ENCODE measurements around the gene NDUFB3. TPM values are rescaled to one million over a fixed set of nuclear protein-coding genes. Genes with fewer than 3 reads are reported as not detected.
"Not testable (repeated sequence)": the region's sequence is repeated elsewhere in the genome, so short reads cannot be mapped to it uniquely, and the experiment has no call there.

Gene NDUFB3
- total RNA-seq, 2 donors from 2014 or later: 28.1 to 32.1 TPM

- Histone ChIP-seq H3K4me3 (peak overlapping the region; percentile 97), H3K27ac (peak overlapping the region; percentile 99 to 100), H3K4me1 (ENCODE audit: control insufficient read depth in 1 of 2, low read depth in 2 of 2) (peaks cover 22 to 42% of the 10 kb centered on the region in 2 donors), H3K9me3 (no peaks in the 10 kb centered on the region), H3K27me3 (replicated peaks; ENCODE audit: insufficient read depth) (no peaks in the 10 kb centered on the region), H3K36me3 (no peaks in the 10 kb centered on the region)
- DNase-seq (ENCODE audit: low spot score) (no peak), ATAC-seq (ENCODE audit: insufficient number of reproducible peaks, low FRiP score, low read depth) (peak; percentile 37)
- TF ChIP-seq, protein P1, sequence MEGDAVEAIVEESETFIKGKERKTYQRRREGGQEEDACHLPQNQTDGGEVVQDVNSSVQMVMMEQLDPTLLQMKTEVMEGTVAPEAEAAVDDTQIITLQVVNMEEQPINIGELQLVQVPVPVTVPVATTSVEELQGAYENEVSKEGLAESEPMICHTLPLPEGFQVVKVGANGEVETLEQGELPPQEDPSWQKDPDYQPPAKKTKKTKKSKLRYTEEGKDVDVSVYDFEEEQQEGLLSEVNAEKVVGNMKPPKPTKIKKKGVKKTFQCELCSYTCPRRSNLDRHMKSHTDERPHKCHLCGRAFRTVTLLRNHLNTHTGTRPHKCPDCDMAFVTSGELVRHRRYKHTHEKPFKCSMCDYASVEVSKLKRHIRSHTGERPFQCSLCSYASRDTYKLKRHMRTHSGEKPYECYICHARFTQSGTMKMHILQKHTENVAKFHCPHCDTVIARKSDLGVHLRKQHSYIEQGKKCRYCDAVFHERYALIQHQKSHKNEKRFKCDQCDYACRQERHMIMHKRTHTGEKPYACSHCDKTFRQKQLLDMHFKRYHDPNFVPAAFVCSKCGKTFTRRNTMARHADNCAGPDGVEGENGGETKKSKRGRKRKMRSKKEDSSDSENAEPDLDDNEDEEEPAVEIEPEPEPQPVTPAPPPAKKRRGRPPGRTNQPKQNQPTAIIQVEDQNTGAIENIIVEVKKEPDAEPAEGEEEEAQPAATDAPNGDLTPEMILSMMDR (IDR thresholded peaks at IDR 0.05): peak; percentile 45
These were observed 45.3 kb downstream of the NDUFB3 start for GRCh38 chr2:201116959-201117734.

DNA sequence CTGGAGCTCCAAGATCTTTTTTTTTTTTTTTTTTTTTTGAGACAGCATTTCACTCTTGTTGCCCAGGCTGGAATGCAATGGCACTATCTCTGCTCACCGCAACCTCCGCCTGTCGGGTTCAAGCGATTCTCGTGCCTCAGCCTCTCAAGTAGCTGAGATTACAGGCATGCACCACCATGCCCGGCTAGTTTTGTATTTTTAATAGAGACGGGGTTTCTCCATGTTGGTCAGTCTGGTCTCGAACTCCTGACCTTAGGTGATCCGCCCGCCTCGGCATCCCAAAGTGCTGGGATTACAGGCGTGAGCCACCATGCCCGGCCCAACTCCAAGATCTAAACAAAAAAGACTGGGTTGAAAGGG, 45.9 kb downstream of the NDUFB3 start:
- not testable (repeated sequence) for ATAC-seq (ENCODE audit: insufficient number of reproducible peaks, low FRiP score, low read depth); DNase-seq (ENCODE audit: low spot score); H3K9me3 ChIP-seq; H3K27me3 ChIP-seq (replicated peaks; ENCODE audit: insufficient read depth); H3K36me3 ChIP-seq
- Histone ChIP-seq H3K27ac (peak overlapping the region; percentile 99 to 100), H3K4me3 (peak overlapping the region; percentile 97), H3K4me1 (ENCODE audit: control insufficient read depth in 1 of 2, low read depth in 2 of 2) (peaks cover 27 to 48% of the 10 kb centered on the region in 2 donors)

- Histone ChIP-seq H3K4me3 (peak overlapping the region; percentile 97), H3K27me3 (replicated peaks; ENCODE audit: insufficient read depth) (no peaks in the 10 kb centered on the region), H3K36me3 (no peaks in the 10 kb centered on the region), H3K27ac (peak overlapping the region; percentile 99 to 100), H3K4me1 (ENCODE audit: control insufficient read depth in 1 of 2, low read depth in 2 of 2) (peaks cover 32 to 54% of the 10 kb centered on the region in 2 donors), H3K9me3 (no peaks in the 10 kb centered on the region)
- ATAC-seq (ENCODE audit: insufficient number of reproducible peaks, low FRiP score, low read depth): peak; percentile 32
- DNase-seq (ENCODE audit: low spot score): peak; percentile 71
- TF ChIP-seq, protein P1 (IDR thresholded peaks at IDR 0.05): peak; percentile 38
These were observed 46.5 kb downstream of the NDUFB3 start for GRCh38 chr2:201118121-201118960.

DNA sequence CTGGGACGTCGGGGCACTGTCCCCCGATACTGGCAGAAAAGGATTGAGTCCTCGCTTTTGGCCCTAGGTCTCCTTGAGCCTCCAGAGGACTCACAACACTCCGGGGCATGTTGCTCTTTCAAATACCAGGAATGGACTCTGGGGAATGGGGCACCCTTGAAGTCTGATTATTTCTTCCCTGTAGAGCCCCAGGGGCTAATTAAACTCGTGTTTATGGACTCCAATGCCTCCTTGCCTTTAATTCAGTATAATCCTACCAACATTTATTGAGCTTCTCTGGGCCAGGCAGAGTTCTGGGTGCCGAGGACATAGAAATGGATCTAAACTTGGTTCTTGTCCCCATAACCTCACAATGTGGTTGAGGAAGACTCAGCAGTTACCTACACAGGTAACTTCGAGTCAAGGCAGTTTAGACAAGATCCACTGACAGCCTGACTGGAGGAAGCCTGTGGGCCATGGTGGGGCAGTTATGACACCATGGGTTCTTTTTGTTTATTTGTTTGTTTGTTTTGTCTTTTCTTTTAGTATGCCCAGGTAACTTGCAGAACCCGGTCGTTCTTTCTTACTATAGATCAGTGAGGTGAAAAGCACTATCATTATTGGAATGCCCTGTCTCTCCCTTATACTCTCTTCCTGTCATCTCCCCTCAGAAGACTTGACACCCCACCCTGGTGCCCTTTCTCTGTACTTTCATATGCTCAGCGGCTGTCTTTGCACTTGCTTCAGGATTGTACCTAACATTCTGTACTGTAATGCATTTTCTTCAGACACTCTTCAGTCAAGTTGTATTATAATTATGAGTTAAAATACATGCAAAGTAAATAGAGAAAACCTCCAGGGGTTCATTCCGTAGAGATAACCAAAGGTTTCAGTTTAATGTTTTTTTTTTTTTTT, 47.4 kb downstream of the NDUFB3 start:
- TF ChIP-seq, protein P1 (IDR thresholded peaks at IDR 0.05): no peak
- no peak for ATAC-seq (ENCODE audit: insufficient number of reproducible peaks, low FRiP score, low read depth)
- H3K9me3 ChIP-seq: no peaks in the 10 kb centered on the region

GRCh38 chr2:201122276-201122675, 50.5 kb downstream of the NDUFB3 start:
- DNase-seq (ENCODE audit: low spot score) (no peak), ATAC-seq (ENCODE audit: insufficient number of reproducible peaks, low FRiP score, low read depth) (no peak)
- Histone ChIP-seq H3K4me1 (ENCODE audit: control insufficient read depth in 1 of 2, low read depth in 2 of 2) (peaks cover 68 to 83% of the 10 kb centered on the region in 2 donors), H3K27ac (no peak overlapping the region), H3K9me3 (no peaks in the 10 kb centered on the region), H3K36me3 (no peaks in the 10 kb centered on the region), H3K27me3 (replicated peaks; ENCODE audit: insufficient read depth) (no peaks in the 10 kb centered on the region), H3K4me3 (peak overlapping the region; percentile 97)
- TF ChIP-seq, protein P1 (IDR thresholded peaks at IDR 0.05): no peak

More for the DNA sequence above, 47.4 kb downstream of the NDUFB3 start:
- Histone ChIP-seq H3K27me3 (replicated peaks; ENCODE audit: insufficient read depth) (no peaks in the 10 kb centered on the region), H3K4me1 (ENCODE audit: control insufficient read depth in 1 of 2, low read depth in 2 of 2) (peaks cover 41 to 61% of the 10 kb centered on the region in 2 donors), H3K4me3 (peak overlapping the region; percentile 97), H3K27ac (peak overlapping the region; percentile 99 to 100), H3K36me3 (no peaks in the 10 kb centered on the region)
- DNase-seq (ENCODE audit: low spot score): no peak
